Mesendoderm (in vitro differentiated cells): ENCODE measurements around the gene CCNY.
A peak's percentile ranks its signal among the peaks of the same experiment; 100 is the strongest.

Experiments used
- DNase-seq: peaks from one replicate; pipeline ENCODE4 v3.0.0; 2013
- H2AK5ac ChIP-seq: 2 replicates; pipeline ENCODE4 v1.6.1; 2013; ENCODE audit warnings: low read length, inconsistent platforms
- H2BK120ac ChIP-seq: 2 replicates; pipeline ENCODE4 v1.6.1; 2013; ENCODE audit warnings: low read depth, mild to moderate bottlenecking, low read length, moderate library complexity, mixed read lengths
- H2BK15ac ChIP-seq: replicated peaks from 2 replicates; pipeline ENCODE4 v1.6.1; 2013; ENCODE audit warnings: low read depth, mild to moderate bottlenecking, moderate library complexity
- H2BK5ac ChIP-seq: 2 replicates; pipeline ENCODE4 v1.6.1; 2013; ENCODE audit warnings: low read length, inconsistent platforms
- H3K18ac ChIP-seq: 2 replicates; pipeline ENCODE4 v1.6.1; 2013; ENCODE audit warnings: mild to moderate bottlenecking, low read length, mixed read lengths
- H3K23ac ChIP-seq: one replicate; pipeline ENCODE4 v1.6.1; 2013; ENCODE audit warnings: low read length
- H3K27ac ChIP-seq: 2 replicates; pipeline ENCODE4 v1.5.1; 2013; ENCODE audit warnings: low read depth, mild to moderate bottlenecking, inconsistent platforms, low read length, moderate library complexity
- H3K27me3 ChIP-seq: 2 replicates; pipeline ENCODE4 v1.6.1; 2013; ENCODE audit warnings: low read length, control low read depth, mild to moderate bottlenecking, inconsistent platforms; ENCODE audit not compliant: insufficient read depth, poor library complexity
- H3K36me3 ChIP-seq: 2 replicates; pipeline ENCODE4 v1.6.1; 2013; ENCODE audit warnings: low read length, inconsistent platforms; ENCODE audit not compliant: control insufficient read depth, insufficient read depth
- H3K4ac ChIP-seq: one replicate; pipeline ENCODE4 v1.6.1; 2013; ENCODE audit warnings: low read depth, mild to moderate bottlenecking, low read length, moderate library complexity
- H3K4me1 ChIP-seq: 2 replicates; pipeline ENCODE4 v1.6.1; 2013; ENCODE audit warnings: low read depth, low read length, inconsistent platforms; ENCODE audit not compliant: control insufficient read depth
- H3K4me2 ChIP-seq: 2 replicates; pipeline ENCODE4 v1.6.1; 2013; ENCODE audit warnings: low read length
- H3K4me3 ChIP-seq: 2 replicates; pipeline ENCODE4 v1.5.1; 2013; ENCODE audit warnings: mild to moderate bottlenecking, low read length
- H3K56ac ChIP-seq: one replicate; pipeline ENCODE4 v1.6.1; 2013; ENCODE audit warnings: low read length
- H3K79me1 ChIP-seq: 2 replicates; pipeline ENCODE4 v1.6.1; 2013; ENCODE audit warnings: low read length, inconsistent platforms
- H3K79me2 ChIP-seq: 2 replicates; pipeline ENCODE4 v1.6.1; 2013; ENCODE audit warnings: mild to moderate bottlenecking, low read length; ENCODE audit not compliant: control insufficient read depth, insufficient read depth
- H3K9ac ChIP-seq: 2 replicates; pipeline ENCODE4 v1.6.1; 2013; ENCODE audit warnings: low read length, inconsistent platforms
- H4K5ac ChIP-seq: one replicate; pipeline ENCODE4 v1.6.1; 2013; ENCODE audit warnings: low read length
- H4K8ac ChIP-seq: one replicate; pipeline ENCODE4 v1.6.1; 2013; ENCODE audit warnings: low read depth, mild to moderate bottlenecking, control low read depth, low read length, moderate library complexity
- WGBS: extraction: QIAGEN DNeasy Blood & Tissue Kit; methylation state at CpG from one replicate; pipeline ENCODE4 v1.1.7; 2013; ENCODE audit warnings: low lambda C conversion rate, missing lambda C conversion rate; ENCODE audit not compliant: insufficient coverage; ENCODE audit errors: extremely low coverage; 5-methylcytosine and 5-hydroxymethylcytosine counted together

CCNY gene

GRCh38 chr10:35382096-35382495, 45.8 kb downstream of the CCNY start:
- Histone ChIP-seq H4K8ac (no peak overlapping the region), H3K79me1 (peaks cover 25% of the 10 kb centered on the region), H3K4me3 (no peak overlapping the region), H2BK120ac (no peak overlapping the region), H3K4me1 (peaks cover 16% of the 10 kb centered on the region), H3K23ac (no peak overlapping the region), H3K9ac (no peak overlapping the region), H4K5ac (no peak overlapping the region), H3K56ac (peak overlapping the region; percentile 65), H2BK15ac (no peak overlapping the region), H3K27ac (no peak overlapping the region), H2AK5ac (no peak overlapping the region), H3K36me3 (no peaks in the 10 kb centered on the region), H3K4ac (no peak overlapping the region), H2BK5ac (no peak overlapping the region), H3K4me2 (no peak overlapping the region), H3K18ac (no peak overlapping the region), H3K79me2 (peaks cover 34% of the 10 kb centered on the region), H3K27me3 (no peaks in the 10 kb centered on the region)
- WGBS = no CpG with 5 or more reads among the region's 8 CpGs
- no peak for DNase-seq

- H3K9ac ChIP-seq = no peak overlapping the region
- H3K27me3 ChIP-seq = no peaks in the 10 kb centered on the region
- H3K4me3 ChIP-seq = no peak overlapping the region
- H3K79me2 ChIP-seq = peaks cover 47% of the 10 kb centered on the region
- H3K18ac ChIP-seq = peak overlapping the region; percentile 61
- no peak overlapping the region for H3K4me2 ChIP-seq
- peaks cover 10% of the 10 kb centered on the region for H3K4me1 ChIP-seq
- H3K79me1 ChIP-seq = peaks cover 32% of the 10 kb centered on the region
- H3K4ac ChIP-seq = no peak overlapping the region
- WGBS = no CpG with 5 or more reads among the region's 10 CpGs
- peak overlapping the region; percentile 51 for H2BK5ac ChIP-seq
- no peak overlapping the region for H4K5ac ChIP-seq
- H3K23ac ChIP-seq = no peak overlapping the region
- H3K56ac ChIP-seq = peak overlapping the region; percentile 47
- peak; percentile 93 for DNase-seq
- H4K8ac ChIP-seq = no peak overlapping the region
- H2BK15ac ChIP-seq = no peak overlapping the region
- H3K36me3 ChIP-seq = no peaks in the 10 kb centered on the region
- H2BK120ac ChIP-seq = no peak overlapping the region
- peak overlapping the region; percentile 10 for H2AK5ac ChIP-seq
- peak overlapping the region; percentile 71 for H3K27ac ChIP-seq
These were observed 48.1 kb downstream of the CCNY start for GRCh38 chr10:35384265-35384868.

GRCh38 chr10:35386594-35387174, 50.4 kb downstream of the CCNY start:
- H3K9ac ChIP-seq = no peak overlapping the region
- no peak overlapping the region for H2AK5ac ChIP-seq
- no peak overlapping the region for H3K4me3 ChIP-seq
- no peak for DNase-seq
- H3K79me2 ChIP-seq = peaks cover 46% of the 10 kb centered on the region
- no peak overlapping the region for H2BK15ac ChIP-seq
- peaks cover 4% of the 10 kb centered on the region for H3K4me1 ChIP-seq
- H3K79me1 ChIP-seq = peaks cover 30% of the 10 kb centered on the region
- no peak overlapping the region for H4K5ac ChIP-seq
- H3K4ac ChIP-seq = no peak overlapping the region
- H3K23ac ChIP-seq = no peak overlapping the region
- H3K56ac ChIP-seq = no peak overlapping the region
- no peak overlapping the region for H3K4me2 ChIP-seq
- H3K27me3 ChIP-seq = no peaks in the 10 kb centered on the region
- H2BK120ac ChIP-seq = no peak overlapping the region
- H3K36me3 ChIP-seq = no peaks in the 10 kb centered on the region
- H3K27ac ChIP-seq = no peak overlapping the region
- H4K8ac ChIP-seq = no peak overlapping the region
- H2BK5ac ChIP-seq = no peak overlapping the region
- WGBS = no CpG with 5 or more reads among the region's 5 CpGs
- H3K18ac ChIP-seq = no peak overlapping the region

GRCh38 chr10:35387768-35388167, 51.5 kb downstream of the CCNY start:
- no peak overlapping the region for H4K8ac ChIP-seq
- no peak overlapping the region for H2BK15ac ChIP-seq
- no CpG with 5 or more reads among the region's 2 CpGs for WGBS
- H3K4me1 ChIP-seq = peaks cover 4% of the 10 kb centered on the region
- no peaks in the 10 kb centered on the region for H3K27me3 ChIP-seq
- no peak overlapping the region for H3K4ac ChIP-seq
- no peak overlapping the region for H3K9ac ChIP-seq
- no peak overlapping the region for H4K5ac ChIP-seq
- no peak overlapping the region for H2AK5ac ChIP-seq
- no peak overlapping the region for H2BK5ac ChIP-seq
- H3K27ac ChIP-seq = no peak overlapping the region
- H3K79me2 ChIP-seq = peaks cover 44% of the 10 kb centered on the region
- no peak overlapping the region for H3K23ac ChIP-seq
- no peak for DNase-seq
- no peak overlapping the region for H3K4me3 ChIP-seq
- H3K36me3 ChIP-seq = no peaks in the 10 kb centered on the region
- no peak overlapping the region for H3K4me2 ChIP-seq
- H2BK120ac ChIP-seq = no peak overlapping the region
- peaks cover 29% of the 10 kb centered on the region for H3K79me1 ChIP-seq
- H3K18ac ChIP-seq = no peak overlapping the region
- H3K56ac ChIP-seq = no peak overlapping the region

- Histone ChIP-seq H2BK120ac (no peak overlapping the region), H3K79me2 (peaks cover 41% of the 10 kb centered on the region), H3K36me3 (no peaks in the 10 kb centered on the region), H3K23ac (no peak overlapping the region), H3K18ac (no peak overlapping the region), H3K27ac (no peak overlapping the region), H2AK5ac (no peak overlapping the region), H4K5ac (no peak overlapping the region), H3K56ac (no peak overlapping the region), H3K4me2 (no peak overlapping the region), H3K4ac (no peak overlapping the region), H3K4me1 (peaks cover 5% of the 10 kb centered on the region), H3K27me3 (no peaks in the 10 kb centered on the region), H3K79me1 (peaks cover 30% of the 10 kb centered on the region), H3K4me3 (no peak overlapping the region), H3K9ac (no peak overlapping the region), H4K8ac (no peak overlapping the region), H2BK5ac (no peak overlapping the region), H2BK15ac (no peak overlapping the region)
- DNase-seq = no peak
These were observed 51.9 kb downstream of the CCNY start for GRCh38 chr10:35388197-35388596.

GRCh38 chr10:35388682-35389081, 52.4 kb downstream of the CCNY start:
- H3K4me2 ChIP-seq = no peak overlapping the region
- no CpG with 5 or more reads among the region's 1 CpG for WGBS

More at GRCh38 chr10:35388682-35389081, 52.4 kb downstream of the CCNY start:
- DNase-seq = no peak
- Histone ChIP-seq H2BK15ac (no peak overlapping the region), H3K27me3 (no peaks in the 10 kb centered on the region), H3K56ac (no peak overlapping the region), H2BK120ac (no peak overlapping the region), H4K8ac (no peak overlapping the region), H4K5ac (no peak overlapping the region), H3K4me3 (no peak overlapping the region), H3K36me3 (no peaks in the 10 kb centered on the region), H3K4ac (no peak overlapping the region), H2AK5ac (no peak overlapping the region), H2BK5ac (no peak overlapping the region), H3K9ac (no peak overlapping the region), H3K27ac (no peak overlapping the region), H3K18ac (no peak overlapping the region), H3K23ac (no peak overlapping the region), H3K79me1 (peaks cover 33% of the 10 kb centered on the region), H3K79me2 (peaks cover 44% of the 10 kb centered on the region), H3K4me1 (peaks cover 8% of the 10 kb centered on the region)
